CD4-positive, alpha-beta T cell treated with Interleukin-15 for 4 hours (primary cell): Measurements from ENCODE around the gene MALAT1.

ENCODE experiments used
- DNase-seq: peaks from one replicate; pipeline ENCODE4 v3.0.0-alpha.2; 2020; ENCODE audit warnings: low spot score

Gene MALAT1

GRCh38 chr11:65479184-65480145 lies 19.4 kb upstream of the MALAT1 start:
- no peak for DNase-seq

DNA sequence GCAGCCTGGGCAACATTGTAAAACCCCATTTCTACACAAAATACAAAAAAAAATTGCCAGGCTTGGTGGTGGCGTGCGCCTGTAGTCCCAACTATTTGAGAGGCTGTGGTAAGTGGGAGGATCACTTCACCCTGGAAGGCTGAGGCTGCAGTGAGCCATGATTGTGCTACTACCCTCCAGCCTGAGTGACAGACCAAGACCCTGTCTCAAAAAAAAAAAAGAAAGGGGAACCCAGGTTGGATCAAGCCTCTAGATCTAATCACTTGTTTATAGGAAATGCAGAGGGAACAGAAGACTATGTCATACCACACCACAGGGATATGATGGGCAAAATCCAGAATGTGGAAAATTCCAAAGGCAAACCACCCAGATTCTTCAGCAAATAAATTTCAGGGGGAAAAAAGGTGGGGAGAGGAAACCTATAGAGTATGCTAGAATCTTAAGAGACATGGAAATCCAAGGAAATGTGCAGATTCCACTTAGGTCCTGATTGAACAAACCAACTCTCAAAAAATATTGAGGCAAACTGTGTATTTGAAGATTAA lies 16.5 kb upstream of the MALAT1 start:
- DNase-seq, result no peak

DNA sequence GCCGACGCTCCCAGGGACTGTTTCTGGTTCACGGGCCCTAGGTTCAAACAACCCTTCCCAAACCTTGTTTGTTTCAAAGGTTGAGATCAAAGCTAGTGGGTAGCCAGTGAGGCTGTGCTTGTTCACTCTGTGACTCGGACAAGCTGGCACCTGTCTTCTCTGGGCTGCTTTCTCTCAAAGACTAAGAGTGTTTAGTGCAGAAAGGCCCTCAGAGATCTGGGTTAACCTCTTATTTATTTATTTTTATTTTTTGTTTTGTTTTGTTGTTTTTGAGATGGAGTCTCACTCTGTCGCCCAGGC lies 13.0 kb upstream of the MALAT1 start:
- no peak for DNase-seq

DNA sequence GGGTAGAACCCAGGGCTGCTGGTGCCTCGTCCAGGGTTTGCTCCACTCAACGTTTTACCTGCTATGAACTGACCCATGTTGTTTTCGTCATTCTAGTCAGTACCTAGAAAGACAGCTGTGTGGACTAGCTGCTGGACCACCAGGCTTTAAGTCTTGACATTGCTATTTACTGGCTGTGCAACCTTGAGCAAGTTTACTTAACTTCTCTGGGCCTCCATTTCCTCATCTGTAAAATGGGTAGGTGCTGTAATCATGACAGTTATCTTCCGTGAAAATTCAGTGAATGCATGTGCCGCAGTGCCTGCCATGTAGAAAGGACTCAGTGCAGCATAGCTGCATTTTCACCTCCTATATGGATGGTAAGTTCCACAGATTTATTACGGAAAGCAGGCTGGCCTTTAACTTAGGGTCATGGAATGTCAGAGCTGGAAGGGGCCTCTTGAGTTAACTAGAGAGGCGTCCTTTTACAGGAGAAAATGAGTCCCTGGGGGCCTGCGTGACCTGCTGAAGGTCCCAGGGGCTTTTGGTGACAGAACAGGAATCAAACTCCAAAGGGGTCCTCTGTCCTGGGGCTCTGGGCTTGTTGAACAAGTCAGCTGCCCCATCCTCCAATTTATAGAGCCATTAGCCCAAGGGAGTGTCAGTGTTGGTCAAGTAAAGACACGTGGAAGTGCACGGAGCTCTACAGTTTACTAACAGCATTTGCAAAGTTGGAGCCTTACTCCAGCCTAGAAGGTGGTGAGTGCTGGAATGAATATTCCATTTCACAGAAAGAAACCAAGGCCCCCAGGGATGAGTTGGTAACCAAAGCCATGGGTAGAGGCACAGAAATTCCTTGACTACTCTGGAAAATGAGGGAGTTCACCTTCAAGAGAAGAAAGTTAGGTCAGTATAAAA lies 12.0 kb upstream of the MALAT1 start:
- no peak for DNase-seq

DNA sequence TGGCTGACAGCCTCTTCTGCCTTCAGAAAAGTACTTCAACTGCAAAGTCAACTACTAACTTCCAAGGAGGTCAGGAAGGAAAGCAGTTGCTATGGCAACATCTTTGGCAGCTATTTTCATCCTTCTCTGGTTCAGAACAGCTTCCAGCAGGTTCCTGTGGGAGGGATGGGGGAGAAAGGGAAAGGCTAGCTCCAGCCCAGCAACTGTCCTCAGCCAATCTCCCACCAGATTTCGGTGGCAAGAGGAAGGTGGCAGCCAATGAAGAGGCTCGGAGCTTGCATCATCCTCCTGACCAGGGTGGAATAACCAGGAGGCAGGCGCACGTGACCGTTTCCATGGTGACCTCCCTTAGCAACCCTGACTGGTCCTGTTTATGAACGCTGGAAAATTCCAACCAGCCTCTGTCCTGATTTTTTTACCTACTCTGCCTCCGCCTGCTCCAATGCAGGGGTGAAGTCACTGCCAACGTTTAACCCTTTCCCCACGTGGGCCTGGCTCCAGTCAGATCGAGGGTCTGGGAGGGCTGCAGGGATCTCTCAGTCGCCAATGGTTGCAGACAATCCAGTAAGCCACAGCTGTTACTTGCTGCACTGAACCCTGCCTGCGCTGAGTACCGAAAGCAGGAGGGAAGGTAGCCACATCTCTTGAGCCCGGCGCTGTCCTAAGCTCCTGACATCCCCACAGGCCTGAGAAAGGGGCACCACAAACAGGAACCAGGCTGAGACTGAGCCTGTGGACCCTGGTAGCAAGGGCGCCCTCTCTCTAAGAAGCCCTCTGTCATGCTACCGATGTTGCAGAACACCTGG lies 11.2 kb upstream of the MALAT1 start:
- no peak for DNase-seq

- DNase-seq, result no peak
Measured at GRCh38 chr11:65488273-65489034, 10.4 kb upstream of the MALAT1 start.

DNA sequence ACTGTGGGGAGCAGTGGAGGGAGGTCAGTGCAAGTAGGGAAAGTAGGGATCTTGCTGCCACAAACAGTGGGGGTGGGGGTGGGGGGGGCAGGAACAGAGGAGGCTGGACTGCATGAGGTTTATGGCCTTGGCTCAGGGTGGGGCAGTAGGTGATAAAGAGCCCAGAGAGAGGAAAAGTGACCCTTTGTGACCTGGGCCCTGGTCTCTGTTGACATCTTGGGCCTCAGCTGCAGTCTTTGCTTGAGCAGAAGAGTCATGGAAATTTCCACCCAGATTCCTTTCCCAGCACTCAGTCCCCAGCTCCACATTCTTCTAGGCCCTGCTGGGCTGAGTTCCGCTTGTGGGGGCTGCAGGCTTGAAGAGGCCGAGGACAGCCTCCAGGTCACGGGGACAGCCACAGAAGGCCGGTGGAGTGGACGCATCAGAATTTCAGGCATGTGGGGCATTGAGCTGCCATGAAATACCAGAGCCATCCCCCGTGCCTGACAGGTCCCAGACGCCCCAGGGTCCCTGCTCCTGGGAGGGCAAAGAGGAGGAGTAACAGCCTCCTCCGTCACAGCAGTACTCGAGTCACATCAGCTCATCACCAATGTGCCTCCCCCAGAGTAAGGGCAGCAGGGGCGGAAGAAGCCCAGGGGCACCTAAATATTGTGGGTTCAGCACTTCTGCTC lies 9.7 kb upstream of the MALAT1 start:
- no peak for DNase-seq

DNA sequence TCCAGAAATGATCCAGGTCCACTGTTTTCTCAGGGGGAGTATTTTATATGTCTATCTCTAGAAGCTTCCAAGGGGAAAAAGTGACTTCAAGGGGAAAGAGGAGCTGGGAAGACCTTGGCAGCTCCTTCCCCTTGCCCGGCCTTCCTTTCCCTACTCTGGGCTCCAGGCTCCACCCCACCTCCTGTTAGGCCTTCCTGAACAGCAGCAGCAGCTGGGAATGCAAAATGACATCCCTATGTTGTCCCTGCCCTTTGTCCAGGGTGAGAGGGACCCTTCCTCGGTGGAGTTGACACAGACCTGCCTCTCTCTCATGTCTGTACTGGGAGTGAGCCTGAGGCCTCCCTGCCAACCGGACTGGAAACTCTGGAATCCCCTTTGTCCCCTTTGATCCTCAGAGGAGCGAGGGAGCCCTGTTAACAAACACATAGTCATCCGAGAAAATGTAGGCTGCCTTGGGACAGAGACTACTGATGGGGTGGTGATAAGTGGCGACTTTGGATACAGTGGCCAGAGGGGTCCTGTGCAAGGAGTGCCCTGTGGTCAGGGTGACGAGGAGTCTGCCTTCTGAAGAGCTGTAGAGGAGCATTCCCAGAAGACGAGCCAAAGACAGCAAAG lies 9.0 kb upstream of the MALAT1 start:
- DNase-seq, result no peak

DNA sequence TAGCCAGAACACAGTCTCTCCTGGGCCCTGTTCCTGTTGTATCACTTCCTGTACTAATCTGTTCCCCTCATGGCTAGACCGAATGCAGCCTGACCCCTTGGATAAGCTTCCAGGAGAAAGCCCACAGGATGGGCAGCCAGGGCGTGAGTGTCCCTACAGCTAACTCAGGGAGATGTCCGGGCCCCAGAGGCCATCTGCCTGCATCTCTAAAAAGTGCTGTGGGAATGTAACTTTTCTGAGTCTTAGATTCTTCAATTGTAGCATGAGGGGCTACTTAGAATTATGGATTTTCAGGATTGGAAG lies 7.7 kb upstream of the MALAT1 start:
- DNase-seq, result no peak

DNA sequence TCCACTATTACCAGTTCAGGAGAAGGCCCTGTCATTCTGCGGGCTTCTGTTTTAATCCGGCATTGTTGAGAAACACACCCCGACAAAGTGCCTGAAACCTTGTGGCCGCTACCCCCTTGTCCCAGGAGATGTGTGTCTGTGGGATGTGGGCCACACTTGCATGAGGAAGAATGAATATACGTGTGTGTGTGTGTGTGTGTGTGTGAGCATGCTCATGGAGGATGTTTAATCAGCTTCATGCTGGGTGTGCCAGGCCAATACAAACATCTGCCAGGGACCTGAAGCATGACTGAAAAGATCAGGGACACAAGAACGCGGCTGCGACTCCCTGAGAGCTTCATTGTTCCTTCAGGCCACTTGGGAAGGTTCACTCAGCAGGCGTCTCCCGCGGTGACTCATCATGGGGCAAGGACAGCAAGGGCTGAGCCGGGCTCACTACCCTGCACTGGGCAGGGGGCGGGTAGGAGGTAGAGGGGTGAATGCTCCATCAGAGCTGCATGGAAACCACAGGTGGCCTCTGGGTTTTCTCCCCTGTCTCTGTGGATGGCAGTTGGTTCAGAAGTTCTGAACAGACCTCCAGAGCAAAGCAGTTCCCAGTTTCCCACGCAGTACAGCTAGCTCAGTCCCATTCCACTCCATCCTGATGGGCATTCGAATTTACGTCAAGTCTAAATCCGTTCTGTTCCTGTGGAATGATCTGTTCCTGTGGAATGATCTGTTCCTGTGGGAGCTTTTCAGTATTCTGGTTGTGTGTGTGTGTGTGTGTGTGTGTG lies 7.0 kb upstream of the MALAT1 start:
- no peak for DNase-seq

GRCh38 chr11:65492387-65492636 lies 6.5 kb upstream of the MALAT1 start:
- no peak for DNase-seq

DNA sequence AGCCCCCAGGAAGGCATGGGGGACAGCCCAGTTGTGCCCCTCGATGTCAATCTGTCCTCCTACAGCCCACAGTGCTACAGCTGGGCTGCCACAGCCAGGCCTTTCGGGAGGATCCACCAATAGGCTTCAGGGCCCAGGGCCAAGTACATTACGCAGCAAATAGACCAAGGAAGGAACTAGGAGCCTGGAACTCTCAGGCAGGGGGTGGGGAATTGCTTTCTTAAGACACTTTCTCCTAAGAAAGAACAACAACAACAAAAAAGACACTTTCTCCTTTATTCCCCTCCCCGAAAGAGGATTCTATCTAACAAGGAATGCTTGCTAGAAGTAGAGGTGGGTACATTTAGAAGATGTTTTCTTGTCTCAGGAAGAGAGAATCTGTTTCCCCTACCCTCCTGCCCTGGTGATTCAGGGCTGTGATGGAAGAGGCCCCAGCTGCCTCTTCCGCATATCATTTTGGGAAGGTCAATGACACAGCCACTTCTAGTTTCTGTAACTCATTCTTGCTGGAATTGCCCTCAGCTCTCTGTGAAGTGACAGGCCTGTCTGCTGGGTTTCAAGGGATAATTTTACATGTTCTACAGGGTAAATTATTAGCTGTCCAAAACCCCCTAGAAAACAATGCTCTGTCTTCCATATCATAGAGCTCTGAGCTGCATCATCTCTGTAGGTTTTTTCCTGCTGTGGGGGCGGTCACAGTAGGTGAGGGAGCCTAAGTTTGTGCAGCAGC lies 6.0 kb upstream of the MALAT1 start:
- DNase-seq, result no peak

- DNase-seq, result no peak
Measured at GRCh38 chr11:65493367-65494176, 5.3 kb upstream of the MALAT1 start.

DNA sequence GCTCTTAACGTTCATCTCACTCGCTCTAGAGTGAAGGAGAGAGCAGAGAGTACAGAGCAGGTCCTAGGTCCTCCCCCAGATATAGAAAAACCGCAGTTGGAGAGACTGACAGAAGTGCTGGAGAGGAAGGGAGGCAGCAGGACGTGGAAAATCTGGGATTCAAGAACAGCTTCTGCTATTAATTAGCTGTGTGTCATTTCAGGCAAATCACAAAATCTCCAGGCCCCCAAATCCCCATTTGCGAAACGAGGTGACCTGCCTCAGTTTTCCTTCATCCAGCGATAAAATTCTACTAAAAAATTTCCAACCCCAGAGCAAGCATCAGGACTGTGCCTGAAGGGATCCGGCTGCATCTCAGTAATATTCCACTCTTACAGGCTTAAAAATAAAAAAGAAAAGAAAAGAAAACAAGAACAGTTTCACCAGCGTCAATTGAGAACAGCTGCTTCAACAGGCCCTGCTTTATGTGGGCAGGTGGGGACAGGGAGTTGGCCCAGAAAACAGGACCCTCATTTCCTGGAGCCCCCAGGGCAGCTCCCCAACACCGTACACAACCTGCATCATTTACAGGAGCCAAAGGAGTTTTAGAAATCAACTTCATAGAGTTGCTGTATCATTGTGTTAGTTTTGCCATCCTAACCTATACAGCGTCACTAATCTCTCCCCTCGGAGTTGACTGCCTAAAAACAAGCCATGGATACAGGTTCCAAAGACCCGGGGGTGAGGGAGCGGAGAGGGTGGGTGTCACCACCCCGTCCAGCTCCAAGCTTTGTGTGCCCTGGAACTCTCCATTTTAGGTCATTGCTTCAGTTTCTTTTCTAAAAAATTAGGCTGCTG lies 2.3 kb upstream of the MALAT1 start:
- DNase-seq, result no peak

GRCh38 chr11:65497141-65498041 lies 1.5 kb upstream of the MALAT1 start:
- DNase-seq, result peak; percentile 98

DNA sequence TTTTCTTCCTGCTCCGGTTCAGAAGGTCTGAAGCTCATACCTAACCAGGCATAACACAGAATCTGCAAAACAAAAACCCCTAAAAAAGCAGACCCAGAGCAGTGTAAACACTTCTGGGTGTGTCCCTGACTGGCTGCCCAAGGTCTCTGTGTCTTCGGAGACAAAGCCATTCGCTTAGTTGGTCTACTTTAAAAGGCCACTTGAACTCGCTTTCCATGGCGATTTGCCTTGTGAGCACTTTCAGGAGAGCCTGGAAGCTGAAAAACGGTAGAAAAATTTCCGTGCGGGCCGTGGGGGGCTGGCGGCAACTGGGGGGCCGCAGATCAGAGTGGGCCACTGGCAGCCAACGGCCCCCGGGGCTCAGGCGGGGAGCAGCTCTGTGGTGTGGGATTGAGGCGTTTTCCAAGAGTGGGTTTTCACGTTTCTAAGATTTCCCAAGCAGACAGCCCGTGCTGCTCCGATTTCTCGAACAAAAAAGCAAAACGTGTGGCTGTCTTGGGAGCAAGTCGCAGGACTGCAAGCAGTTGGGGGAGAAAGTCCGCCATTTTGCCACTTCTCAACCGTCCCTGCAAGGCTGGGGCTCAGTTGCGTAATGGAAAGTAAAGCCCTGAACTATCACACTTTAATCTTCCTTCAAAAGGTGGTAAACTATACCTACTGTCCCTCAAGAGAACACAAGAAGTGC lies 661 bp upstream of the MALAT1 start:
- peak; percentile 68 for DNase-seq
